HG02678 (cell line): ENCODE data around the gene HINT3.
"Not testable (repeated sequence)": the region's sequence is repeated elsewhere in the genome, so short reads cannot be mapped to it uniquely, and the experiment has no call there.

Experiments
- ATAC-seq: cut with Tn5 transposase; IDR thresholded peaks from one replicate; pipeline ENCODE4 v1.9.1; 2021; ENCODE audit warnings: mild to moderate bottlenecking, moderate library complexity; ENCODE audit not compliant: unreplicated experiment

The HINT3 gene

GRCh38 chr6:125939026-125939425 lies 17.5 kb upstream of the HINT3 start:
- no peak for ATAC-seq

GRCh38 chr6:125939791-125940190 lies 16.8 kb upstream of the HINT3 start:
- ATAC-seq: no peak

- ATAC-seq: no peak
These were observed 16.1 kb upstream of the HINT3 start for GRCh38 chr6:125940247-125941041.

DNA sequence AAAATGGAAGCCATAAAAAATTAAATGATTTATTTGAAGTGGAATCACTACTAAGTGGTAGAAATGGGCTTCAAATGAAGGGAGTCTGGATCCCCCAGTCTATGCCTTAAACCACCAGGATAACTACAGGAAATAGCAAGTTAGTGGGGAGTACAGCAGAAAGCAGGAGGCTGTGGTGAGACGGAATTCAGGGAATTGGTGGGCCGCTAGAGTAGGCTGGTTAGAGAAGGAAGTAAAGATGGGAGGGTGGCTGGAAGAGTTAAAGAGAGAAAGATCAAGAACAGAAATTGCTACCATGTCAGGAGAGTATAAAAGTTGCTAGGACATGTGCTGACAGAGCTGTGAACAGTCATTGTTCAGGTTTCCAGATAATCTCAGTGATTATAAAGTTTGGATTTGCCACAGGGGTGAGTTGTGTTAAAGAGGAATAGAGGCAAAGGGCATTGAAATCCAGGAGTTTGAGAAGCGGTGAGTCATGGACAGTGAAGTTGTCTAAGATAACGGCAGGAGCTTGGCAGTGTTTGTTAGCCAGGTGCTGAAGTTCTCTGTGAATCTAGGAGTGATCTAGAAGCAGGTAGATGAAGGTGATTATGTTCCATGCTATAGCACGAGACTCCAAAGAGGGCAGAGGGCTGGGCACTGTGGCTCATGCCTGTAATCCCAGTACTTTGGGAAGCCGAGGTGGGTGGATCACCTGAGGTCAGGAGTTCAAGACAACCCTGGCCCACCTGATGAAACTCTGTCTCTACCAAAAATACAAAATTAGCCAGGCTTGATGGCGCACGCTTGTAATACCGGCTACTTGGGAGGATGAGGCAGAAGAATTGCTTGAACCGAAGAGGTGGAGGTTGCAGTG lies 13.7 kb upstream of the HINT3 start:
- ATAC-seq: no peak

DNA sequence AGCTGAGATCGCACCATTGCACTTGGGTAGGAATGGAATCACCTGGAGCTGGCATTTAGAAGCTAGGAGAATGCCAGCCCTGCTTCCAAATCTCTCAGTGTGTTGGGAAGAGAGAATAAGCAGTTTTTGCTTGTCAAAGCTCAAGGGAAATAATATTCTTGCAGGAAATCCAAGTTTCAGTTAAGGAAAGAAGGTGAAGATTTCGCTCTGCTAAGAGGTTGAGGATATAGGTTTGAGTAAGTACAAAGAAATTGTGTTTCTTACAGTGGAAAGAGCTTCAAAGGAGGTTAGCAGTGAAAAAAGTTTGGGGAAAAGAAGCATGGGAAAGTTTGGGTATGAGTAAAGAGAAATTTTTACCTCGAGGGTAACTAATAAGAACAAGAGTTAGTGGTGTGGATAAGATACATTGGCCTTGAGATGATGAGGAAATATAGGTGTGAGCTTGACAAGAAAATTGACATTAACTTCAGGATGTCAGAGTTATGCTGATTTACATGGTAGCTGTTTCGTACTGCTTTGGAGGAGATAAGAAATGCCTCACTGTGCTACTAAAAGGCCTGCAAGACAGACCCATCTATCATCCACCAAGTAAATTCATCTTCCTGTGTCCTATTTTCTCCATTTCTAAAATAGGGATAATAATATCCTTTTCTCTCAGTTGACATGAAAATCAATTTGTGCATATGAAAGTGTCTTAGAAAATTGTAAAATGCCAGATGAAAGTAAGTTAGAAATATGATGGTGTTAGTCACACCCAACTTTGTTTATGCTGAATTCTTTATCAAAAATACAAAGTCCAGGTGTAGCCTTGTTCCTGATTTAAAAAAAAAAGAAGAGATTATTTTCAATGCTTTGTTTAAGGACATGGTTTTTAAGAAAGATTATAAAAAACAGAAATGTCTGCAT lies 12.8 kb upstream of the HINT3 start:
- ATAC-seq: no peak

DNA sequence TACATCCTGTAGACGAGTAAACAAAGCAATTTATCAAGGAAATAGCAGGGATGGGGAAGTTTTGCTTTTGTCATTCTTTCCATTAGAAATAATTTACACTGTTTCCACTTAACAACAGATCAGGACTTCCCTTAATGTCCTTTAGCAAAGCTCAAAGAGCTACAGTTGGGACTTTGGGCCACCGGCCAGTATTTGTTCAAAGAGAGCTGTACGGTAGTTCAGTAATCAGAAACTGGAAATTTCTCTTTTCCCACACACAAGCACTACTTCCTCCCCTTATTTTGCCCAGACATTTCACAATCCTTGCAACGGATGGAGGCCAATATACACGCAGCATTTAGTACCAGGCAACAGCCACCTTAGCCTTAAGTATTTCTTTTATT lies 12.1 kb upstream of the HINT3 start:
- ATAC-seq: no peak

- ATAC-seq: no peak
These were observed 11.7 kb upstream of the HINT3 start for GRCh38 chr6:125944896-125945295.

DNA sequence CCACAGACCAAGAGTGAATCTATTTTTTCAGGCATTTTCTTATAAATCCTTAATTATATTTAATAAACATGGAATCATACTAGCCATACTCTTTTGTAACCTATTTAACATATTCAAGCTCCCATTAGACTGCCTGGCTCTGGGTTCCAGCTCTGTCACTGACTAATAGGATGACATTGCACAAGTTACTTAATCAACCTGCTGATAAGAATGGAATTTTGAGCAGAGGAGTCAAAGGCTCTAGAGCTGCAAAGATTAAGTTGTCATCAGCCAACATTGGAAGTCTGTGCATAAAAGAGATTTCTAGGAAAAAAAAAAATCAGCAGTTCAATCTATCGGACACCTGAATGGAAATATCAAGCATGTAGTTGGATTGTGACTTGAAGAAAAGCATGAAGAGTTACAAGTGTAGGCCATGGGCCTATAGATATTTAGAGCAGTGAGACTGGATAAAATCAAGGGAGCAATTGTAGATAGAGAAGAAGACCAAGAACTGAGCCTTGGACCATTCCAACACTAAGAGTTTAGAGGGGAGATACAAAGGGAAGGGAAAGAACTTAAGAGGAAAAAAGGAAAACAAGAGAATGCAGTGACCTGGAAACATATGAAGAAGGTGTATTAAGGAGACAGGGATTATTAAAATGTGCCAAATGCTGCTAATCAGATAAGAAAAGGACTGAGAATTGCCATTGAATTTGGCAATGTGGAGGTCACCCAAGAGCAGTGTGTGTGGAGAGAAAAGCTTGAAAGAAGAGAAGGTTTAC lies 11.0 kb upstream of the HINT3 start:
- ATAC-seq: no peak

- no peak for ATAC-seq
These were observed 9.0 kb upstream of the HINT3 start for GRCh38 chr6:125947615-125948014.

DNA sequence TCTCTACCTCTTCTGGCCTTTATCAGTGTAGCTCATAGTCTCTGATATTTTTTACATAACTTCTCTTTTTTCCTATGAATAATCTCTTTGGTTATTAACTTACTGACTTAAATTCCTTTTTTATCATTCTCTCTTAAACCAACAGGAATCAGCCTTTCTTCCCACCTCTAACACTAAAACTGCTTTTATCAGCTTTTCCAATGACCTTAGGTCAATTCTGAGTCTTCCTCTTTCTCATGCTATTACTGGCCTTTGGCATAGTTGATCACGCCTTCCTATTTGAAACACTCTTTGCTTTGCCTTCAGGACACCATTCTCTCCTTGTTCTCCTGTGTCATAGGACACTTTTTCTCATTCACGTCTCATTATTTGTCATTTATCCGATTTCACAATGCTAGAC lies 8.1 kb upstream of the HINT3 start:
- no peak for ATAC-seq

- ATAC-seq: no peak
These were observed 7.5 kb upstream of the HINT3 start for GRCh38 chr6:125949069-125949468.

DNA sequence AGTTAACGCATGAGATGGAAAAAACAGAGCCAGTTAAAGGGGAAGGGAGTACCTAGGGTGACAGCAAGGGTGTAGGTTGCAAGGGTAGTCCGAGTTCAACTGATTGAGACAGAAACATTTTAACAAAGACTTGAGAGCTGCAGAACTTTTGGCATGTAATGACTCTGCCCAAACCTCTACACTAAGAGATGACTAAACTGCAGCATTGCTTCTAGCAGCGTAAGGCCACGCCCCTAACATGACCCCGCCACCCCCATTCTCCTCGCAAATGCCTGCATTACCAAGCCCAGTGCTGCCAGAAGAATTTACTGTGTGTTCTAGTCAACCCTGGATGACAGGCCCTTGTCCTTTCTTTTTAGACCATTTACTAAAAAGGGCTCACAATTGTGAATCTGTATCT lies 6.3 kb upstream of the HINT3 start:
- no peak for ATAC-seq

GRCh38 chr6:125950716-125951115 lies 5.9 kb upstream of the HINT3 start:
- ATAC-seq: not testable (repeated sequence)

GRCh38 chr6:125951323-125951722 lies 5.2 kb upstream of the HINT3 start:
- ATAC-seq: no peak

DNA sequence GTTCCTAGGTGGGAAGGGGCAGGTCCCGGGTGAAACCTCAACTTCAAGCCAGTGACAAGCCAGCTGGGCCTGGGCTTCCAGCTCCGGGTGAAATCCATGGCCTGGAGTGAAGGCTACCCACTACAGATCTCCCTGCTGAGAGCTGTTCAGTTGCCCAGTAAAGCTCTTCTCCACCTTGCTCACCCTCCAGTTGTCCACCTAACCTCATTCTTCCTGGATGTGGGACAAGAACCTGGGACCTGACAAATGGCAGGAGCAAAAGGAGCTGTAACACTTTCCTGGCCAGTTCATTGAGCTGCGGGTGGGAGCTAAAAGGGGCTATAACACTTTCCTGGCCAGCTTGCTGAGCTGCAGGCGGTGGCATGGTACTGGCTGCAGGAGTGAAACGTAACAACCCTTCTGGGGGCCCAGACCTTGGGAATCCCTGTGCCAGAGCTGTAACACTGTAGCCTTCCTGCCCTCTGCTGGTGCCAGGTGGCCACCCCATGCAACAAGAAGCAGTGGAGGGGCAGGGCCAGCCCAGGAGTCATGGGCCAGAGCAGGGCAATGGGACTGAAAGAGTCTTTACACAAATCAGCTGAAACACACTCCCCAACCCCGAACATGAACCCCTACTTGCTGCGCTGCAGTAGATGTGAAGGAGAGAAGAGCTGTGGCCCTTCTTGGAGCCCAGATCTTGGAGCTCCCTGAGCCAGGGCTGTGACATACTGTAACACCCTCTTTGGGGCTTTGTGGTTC lies 3.6 kb upstream of the HINT3 start:
- no peak for ATAC-seq

GRCh38 chr6:125953502-125953875 lies 3.1 kb upstream of the HINT3 start:
- ATAC-seq: no peak

GRCh38 chr6:125954735-125955339 lies 1.7 kb upstream of the HINT3 start:
- ATAC-seq: no peak

- ATAC-seq: no peak
These were observed 597 bp upstream of the HINT3 start for GRCh38 chr6:125955973-125956372.

GRCh38 chr6:125957391-125957693 lies 772 bp downstream of the HINT3 start:
- ATAC-seq: no peak

DNA sequence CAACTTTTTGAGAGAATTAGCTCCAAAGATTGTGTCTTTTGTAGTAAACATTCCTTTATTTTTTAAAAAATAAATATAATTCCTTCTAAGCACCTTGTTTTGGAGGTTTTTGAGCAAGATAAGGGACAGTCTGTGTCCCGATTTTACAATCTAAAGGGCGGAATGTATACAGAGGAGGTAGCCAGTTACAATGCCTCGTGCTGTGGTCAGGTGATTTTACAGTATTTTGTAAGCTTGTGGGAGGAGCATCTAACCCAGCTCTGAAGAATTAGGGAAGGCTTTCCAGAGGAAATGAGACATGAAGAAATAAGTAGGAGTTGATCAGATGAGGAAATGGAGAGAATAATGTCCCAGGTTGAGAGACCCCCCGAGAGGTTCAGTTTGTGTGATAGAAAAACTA lies 1.3 kb downstream of the HINT3 start:
- no peak for ATAC-seq
